Epithelial cell of esophagus (primary cell): Measurements from ENCODE around the gene POMGNT1.

Experiments used
- DNase-seq: peaks from one replicate; pipeline ENCODE4 v3.0.0; 2010; ENCODE audit warnings: low read depth
- H3K4me3 ChIP-seq: 2 replicates; pipeline ENCODE4 v1.5.1; 2011; ENCODE audit warnings: mild to moderate bottlenecking, low read length, control low read depth
- TF ChIP-seq, protein P1 (sequence below): IDR thresholded peaks from 2 replicates; pipeline ENCODE4 v1.5.1; 2011; ENCODE audit warnings: low read depth, mild to moderate bottlenecking, low read length, control low read depth, inconsistent platforms; ENCODE audit not compliant: insufficient read depth; ENCODE audit errors: missing control alignments

Gene POMGNT1

DNA sequence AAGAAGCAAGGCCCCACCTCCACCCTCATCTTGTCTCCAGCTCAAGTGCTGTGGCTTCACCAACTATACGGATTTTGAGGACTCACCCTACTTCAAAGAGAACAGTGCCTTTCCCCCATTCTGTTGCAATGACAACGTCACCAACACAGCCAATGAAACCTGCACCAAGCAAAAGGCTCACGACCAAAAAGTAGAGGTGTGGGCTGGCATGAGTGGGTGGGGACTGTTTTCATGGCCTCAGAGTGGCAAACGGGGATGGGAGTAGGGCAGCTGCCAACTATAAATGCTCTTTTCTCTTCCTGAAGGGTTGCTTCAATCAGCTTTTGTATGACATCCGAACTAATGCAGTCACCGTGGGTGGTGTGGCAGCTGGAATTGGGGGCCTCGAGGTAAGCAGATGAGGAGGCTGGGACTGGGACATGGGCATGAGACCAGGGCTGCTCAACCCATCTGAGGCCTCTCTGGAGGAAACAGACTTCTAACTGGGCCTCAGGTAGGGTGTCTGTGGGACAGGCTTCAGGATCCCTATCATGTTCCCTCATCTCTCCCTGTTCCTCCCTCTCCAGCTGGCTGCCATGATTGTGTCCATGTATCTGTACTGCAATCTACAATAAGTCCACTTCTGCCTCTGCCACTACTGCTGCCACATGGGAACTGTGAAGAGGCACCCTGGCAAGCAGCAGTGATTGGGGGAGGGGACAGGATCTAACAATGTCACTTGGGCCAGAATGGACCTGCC is 13.1 kb downstream of the POMGNT1 start:
- TF ChIP-seq, protein P1, sequence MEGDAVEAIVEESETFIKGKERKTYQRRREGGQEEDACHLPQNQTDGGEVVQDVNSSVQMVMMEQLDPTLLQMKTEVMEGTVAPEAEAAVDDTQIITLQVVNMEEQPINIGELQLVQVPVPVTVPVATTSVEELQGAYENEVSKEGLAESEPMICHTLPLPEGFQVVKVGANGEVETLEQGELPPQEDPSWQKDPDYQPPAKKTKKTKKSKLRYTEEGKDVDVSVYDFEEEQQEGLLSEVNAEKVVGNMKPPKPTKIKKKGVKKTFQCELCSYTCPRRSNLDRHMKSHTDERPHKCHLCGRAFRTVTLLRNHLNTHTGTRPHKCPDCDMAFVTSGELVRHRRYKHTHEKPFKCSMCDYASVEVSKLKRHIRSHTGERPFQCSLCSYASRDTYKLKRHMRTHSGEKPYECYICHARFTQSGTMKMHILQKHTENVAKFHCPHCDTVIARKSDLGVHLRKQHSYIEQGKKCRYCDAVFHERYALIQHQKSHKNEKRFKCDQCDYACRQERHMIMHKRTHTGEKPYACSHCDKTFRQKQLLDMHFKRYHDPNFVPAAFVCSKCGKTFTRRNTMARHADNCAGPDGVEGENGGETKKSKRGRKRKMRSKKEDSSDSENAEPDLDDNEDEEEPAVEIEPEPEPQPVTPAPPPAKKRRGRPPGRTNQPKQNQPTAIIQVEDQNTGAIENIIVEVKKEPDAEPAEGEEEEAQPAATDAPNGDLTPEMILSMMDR = no peak
- no peak overlapping the region for H3K4me3 ChIP-seq
- no peak for DNase-seq

DNA sequence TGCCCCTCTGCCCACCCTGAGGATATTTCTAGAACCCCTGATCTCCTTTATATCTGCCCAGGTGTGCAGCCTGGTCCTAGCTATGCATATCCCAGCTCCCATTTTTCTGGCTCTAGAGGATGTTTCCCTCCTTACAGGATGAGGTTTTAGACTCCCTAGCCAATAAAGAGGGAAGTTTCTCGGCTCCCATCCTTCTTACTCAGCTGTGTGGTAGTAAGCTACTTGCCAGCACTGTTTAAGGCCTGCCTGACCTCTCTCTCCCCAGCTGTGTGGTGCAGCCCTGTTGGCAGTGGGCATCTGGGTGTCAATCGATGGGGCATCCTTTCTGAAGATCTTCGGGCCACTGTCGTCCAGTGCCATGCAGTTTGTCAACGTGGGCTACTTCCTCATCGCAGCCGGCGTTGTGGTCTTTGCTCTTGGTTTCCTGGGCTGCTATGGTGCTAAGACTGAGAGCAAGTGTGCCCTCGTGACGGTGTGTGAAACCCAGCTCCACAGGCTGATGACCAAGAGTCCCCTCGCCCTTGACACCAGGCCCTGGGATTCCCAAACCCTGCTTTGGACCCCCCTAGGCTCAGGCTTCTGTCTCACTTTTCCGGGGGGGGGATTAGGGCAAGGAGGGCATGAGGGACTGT is 14.2 kb downstream of the POMGNT1 start:
- no peak overlapping the region for H3K4me3 ChIP-seq
- no peak for DNase-seq
- TF ChIP-seq, protein P1 = no peak

DNA sequence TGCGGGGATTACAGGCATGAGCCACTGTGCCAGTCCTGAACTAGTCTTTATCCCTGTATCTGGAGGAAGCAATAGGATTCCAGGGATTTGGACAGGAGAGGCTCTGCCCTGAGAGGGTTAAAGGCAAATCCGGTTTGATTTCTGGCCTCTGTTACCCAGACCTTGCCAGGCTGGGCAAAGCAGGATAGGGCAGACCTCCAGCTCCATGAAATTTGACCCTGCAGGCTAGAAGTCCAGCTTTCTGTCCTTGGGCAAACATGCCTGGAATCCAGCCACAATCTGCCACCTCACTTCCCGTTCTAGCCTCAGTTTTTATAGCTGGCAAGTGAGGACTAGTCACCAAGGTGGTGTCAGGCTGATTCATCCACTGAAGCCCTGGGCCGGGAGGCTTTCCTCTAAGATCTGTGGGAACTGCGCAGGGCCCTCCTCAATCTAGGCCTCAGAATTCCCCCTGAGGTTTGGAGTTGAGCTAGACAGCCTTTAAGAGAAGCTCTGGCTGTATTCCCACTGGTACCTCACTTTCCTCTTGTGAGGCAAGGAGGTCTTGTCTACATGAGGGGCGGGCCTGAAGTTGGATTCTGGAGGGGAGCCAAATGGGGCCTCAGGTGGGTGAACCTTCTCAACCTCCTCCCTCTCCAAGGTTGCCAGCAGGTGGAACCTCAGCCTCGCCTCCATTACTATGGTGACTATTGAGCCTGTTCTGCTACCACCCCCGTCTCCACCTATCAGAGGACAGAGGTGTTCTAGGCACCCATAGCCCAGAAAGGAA is 15.0 kb downstream of the POMGNT1 start:
- no peak overlapping the region for H3K4me3 ChIP-seq
- TF ChIP-seq, protein P1 = peak; percentile 23
- peak; percentile 99 for DNase-seq

DNA sequence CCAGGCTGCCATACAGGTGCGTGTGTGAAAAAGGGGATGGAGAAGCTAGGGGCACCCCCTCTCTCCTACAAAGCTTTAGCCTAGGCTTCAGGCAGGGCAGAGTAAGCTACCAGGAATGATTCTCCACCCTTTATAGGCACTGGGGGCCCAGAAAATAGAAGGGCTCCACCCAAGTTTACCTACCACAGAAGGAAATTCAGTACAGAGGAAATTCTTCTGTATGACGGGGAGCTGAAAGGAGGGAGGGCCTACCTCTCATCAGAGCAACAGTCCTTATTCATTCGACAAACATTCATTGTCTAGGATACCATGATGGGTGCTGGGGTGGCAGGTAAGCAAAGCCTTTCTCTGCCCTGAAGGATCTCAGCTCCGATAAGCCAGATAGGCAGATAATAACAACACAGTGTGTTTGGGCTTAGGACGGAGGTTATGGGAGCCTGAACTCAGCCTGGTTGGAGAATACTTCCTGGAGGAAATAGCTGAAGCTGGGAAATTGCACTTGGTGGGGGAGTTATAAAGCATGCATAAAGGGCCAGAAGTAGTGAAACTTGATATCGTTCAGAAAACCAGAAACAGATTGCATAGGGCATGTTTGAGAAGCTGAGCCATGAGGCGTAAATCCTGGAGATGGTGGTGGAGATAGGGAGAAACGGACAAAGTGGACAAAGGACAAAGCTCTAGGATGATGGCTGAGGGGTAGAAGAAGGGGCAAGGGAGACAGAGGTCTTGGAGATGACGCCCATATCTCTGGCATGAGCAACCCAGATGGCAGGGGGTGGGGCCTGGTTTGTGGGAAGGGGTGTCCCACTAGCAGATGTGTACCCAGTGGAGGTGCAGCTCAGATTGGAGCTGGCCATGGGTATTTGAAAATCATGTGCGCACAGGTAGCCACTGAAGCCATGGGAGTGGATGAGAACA is 16.6 kb downstream of the POMGNT1 start:
- TF ChIP-seq, protein P1 = no peak
- no peak overlapping the region for H3K4me3 ChIP-seq
- DNase-seq = peak; percentile 82

DNA sequence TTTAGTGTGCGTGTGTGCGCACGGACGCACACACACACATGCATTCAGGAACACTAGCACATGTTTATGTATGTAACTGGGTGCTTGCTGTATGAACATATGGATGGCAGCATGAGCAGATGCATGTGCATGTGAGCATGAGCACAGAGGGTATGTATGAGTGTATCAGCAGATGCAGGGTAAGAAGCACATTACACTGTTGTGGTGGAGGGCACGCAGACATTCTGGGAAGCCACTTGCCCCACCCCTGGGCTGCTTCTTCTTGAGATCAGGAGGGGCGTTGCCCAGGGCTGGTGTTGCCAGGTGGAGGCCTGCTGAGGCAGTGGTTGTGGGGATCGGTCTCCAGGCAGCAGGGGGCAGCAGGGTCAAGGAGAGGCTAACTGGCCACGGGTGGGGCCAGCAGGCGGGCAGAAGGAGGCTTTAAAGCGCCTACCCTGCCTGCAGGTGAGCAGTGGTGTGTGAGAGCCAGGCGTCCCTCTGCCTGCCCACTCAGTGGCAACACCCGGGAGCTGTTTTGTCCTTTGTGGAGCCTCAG is 18.1 kb downstream of the POMGNT1 start:
- no peak overlapping the region for H3K4me3 ChIP-seq
- TF ChIP-seq, protein P1 = peak; percentile 42
- peak; percentile 75 for DNase-seq

DNA sequence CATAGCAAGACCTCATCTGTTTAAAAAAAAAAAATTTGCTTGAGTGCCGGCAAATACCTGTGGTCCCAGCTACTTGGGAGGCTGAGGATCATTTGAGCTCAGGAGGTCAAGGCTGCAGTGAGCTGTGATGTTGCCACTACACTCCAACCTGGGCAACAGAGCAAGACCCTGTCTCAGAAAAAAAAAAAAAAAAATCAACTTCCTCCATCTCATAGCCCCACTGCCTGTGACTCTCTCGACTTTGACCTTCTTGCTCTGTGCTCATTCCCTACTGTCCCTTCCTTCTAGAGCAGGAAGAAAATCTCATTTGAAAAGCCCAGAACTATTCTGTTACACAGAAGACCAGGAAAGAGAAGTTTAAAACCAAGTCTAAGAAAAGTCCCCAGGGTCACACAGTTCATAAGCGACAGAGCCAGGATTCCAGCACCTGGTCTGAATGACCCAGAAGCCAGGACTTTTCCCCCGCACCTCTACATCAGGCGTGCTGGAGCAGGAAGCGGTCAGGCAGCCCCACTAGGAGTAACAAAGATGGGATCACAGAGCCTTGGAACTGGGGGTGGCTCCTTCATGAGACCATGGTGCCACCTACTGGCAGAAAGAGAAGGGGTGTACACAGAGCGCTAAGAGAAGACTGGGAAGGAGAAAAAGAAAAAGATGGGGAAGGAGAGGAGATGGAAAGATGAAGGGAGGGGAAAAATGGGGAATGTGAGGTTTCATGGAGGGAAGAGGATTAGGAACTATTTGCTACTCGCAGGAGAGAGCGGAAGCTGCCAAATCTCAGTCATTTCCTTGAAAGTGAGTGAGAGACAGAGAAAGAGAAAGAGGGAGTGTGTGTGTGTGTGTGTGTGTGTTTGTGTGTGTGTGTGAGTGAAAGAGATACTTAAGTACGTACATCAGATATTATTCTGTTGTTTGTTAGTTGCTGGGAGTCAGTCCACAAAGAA is 18.8 kb downstream of the POMGNT1 start:
- H3K4me3 ChIP-seq = no peak overlapping the region
- DNase-seq = peak; percentile 88

More for the DNA sequence above, 18.8 kb downstream of the POMGNT1 start:
- TF ChIP-seq, protein P1 = peak; percentile 97
